Body of pancreas (tissue), 4 donors: ENCODE results near the gene CLDN7.

Experiments used
- CTCF ChIP-seq, 7 experiments: fragments of 450-650 bp in 4 of 7; fragments of 200-600 bp in 3 of 7; sonication (generic) in 3 of 7; IDR thresholded peaks; one replicate each; pipeline ENCODE4 v1.5.1; 2016 to 2019; ENCODE audit warnings: antibody characterized with exemption in 7 of 7
- POLR2A ChIP-seq, 3 donors: fragments of 450-650 bp; IDR thresholded peaks; one replicate each; pipeline ENCODE4 v1.6.1; 2016; ENCODE audit warnings: antibody characterized with exemption in 3 of 3, mild to moderate bottlenecking in 2 of 3

GRCh38 chr17:7261379-7262191 is 693 bp downstream of the CLDN7 start:
- TF ChIP-seq CTCF (IDR thresholded peaks at IDR 0.05) = no peak
- no peak for TF ChIP-seq POLR2A (IDR thresholded peaks at IDR 0.05)
